GM12864 (cell line): ENCODE data around the gene ZFHX3.
A peak's percentile ranks its signal among the peaks of the same experiment; 100 is the strongest.

Experiments
- DNase-seq: peaks from one replicate; pipeline ENCODE4 v3.0.0-alpha.2; 2011; ENCODE audit warnings: low read depth
- H3K4me3 ChIP-seq: 2 replicates; pipeline ENCODE4 v1.5.1; 2011; ENCODE audit warnings: mild to moderate bottlenecking, low read depth, low read length, control low read depth
- TF ChIP-seq, protein P1 (sequence below): IDR thresholded peaks from 2 replicates; pipeline ENCODE4 v1.5.1; 2011; ENCODE audit warnings: low read depth, mild to moderate bottlenecking, moderate library complexity, low read length, control low read depth, inconsistent platforms; ENCODE audit errors: missing control alignments

Gene ZFHX3

DNA sequence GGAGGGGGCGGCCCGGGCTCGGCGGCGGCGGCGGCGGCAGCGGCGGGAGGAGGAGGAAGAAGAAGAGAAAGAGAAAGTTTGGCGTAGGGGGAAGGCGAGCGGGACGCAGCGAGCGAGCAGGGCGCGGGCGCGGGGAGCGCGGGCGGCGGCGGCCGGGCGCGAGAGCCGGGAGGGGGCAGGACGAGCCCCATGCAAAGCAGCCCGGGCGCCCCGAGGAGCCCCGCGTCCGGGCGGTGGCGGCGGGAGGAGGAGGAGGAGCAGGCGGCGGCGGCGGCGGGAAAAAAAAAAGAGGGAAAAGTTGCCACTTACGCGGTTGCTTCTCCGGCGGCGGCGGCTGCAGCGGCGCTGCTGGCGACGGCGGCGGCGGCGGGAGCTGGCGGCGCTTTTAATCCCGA, 10.3 kb upstream of the ZFHX3 start:
- DNase-seq = no peak
- peak overlapping the region; percentile 46 for H3K4me3 ChIP-seq
- TF ChIP-seq, protein P1, sequence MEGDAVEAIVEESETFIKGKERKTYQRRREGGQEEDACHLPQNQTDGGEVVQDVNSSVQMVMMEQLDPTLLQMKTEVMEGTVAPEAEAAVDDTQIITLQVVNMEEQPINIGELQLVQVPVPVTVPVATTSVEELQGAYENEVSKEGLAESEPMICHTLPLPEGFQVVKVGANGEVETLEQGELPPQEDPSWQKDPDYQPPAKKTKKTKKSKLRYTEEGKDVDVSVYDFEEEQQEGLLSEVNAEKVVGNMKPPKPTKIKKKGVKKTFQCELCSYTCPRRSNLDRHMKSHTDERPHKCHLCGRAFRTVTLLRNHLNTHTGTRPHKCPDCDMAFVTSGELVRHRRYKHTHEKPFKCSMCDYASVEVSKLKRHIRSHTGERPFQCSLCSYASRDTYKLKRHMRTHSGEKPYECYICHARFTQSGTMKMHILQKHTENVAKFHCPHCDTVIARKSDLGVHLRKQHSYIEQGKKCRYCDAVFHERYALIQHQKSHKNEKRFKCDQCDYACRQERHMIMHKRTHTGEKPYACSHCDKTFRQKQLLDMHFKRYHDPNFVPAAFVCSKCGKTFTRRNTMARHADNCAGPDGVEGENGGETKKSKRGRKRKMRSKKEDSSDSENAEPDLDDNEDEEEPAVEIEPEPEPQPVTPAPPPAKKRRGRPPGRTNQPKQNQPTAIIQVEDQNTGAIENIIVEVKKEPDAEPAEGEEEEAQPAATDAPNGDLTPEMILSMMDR = no peak

DNA sequence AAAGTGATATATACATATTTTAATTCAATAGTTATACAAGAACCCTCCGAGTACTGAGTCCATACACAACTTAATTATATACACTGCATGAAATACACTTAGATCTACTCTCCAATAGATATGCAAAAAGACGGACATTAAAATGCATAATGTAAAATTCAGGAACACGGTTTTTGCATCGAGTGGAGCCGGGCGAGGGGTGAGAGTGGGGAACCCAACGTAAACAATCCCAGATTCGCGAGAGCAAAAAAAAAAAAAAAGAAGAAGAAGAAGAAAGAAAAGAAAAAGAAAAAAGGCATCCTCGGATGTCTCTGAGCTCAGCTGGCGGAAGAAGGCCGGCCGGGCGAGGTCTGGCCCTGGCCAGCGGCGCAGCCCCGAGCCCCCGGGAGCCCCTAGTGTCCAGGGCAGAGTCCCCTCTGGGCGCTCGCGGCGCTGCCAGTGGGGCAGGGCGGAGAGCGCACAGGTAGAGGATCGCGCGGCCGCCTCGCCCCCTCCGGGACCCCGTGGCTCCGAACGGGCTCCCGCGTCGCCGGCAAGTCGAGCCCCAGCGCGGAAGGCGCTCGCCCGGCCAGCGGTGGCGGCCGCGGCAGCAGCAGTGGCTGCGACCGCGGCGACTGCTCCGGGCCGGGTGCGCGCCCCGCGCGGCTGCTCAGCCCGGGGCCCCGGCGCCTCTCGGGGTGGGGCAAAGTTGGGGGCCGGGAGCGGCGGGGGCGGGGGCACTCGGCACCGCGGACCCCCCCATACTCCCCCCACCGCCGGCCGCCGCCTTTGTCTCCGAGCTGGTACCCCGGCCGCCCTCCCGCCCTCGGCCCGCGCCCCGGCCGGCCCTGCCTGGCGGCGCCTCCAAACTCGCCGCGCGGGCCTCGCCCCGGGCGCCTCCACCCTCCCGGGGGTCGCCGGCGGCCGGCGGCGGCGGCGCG, 9.6 kb upstream of the ZFHX3 start:
- TF ChIP-seq, protein P1 = peak; percentile 32
- H3K4me3 ChIP-seq = peak overlapping the region; percentile 46
- no peak for DNase-seq

DNA sequence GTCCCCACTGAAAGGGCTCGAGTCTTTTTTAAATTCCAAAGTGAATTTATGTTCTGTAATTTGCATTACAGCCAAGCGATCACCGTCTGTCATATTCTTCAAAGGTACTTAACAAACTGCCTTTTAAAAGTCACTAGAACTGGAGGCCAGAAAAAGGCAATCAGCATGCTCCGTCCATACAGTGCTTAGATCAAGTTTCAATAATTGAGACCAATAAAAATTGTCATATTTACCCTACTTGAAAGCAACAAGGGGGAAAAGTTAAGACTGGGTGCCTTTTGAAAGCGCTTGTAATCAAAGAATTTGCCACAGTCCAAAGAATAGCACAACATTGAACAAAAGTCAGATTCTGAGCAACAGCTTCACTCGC, 9.0 kb upstream of the ZFHX3 start:
- no peak overlapping the region; the same call in 1 of the 2 replicates for H3K4me3 ChIP-seq
- no peak for DNase-seq
- TF ChIP-seq, protein P1 = no peak

DNA sequence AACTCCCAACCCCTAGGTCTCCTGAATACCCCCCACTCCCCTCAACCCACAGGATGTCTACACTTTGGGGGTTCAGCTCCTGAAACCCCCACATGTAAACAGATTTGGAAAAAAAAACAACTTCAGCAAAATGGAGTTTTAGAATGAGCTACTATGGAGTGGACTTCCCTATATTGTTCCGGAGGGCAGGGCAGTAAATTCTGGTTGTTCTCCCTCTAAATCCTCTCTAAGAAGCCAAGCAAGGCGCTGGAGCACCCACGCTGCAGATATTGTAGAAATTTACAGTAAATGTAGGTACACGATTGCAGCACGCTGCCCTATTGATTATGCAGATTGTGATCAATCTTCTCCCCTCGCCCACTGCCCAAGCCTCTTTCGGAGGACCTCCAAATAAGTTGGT, 8.5 kb upstream of the ZFHX3 start:
- TF ChIP-seq, protein P1 = no peak
- no peak overlapping the region for H3K4me3 ChIP-seq
- DNase-seq = no peak

DNA sequence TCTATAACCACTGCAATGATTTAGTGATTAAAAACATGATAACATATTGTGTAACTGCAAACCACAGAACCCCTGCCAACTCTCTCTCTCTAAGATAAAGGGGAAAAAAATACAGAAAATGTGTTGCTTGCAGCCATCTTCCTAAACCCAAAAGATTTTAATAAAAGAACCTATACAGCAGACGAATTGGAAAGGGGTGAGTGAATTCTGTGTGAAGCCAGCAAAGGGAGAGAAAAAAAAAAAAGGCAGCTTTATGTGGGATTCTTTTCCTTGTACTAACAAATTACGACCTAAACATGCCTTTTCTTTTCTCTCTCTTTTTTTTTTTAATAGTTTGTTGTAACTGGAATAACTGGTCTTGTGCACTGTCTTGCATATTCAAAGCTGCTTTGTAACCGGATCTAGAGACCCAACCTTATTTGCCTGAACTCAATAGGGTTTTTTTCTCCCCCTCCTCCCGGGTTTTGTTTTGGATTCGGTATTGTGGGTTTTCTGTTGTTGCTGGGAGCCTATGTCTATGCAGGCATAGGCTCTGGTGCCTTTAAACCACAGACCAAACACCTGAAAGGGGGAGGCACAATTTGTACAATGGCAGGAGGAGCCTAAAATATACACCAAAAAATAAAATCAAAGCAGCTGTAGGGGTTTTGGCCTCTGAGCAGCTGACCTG, 7.0 kb upstream of the ZFHX3 start:
- H3K4me3 ChIP-seq = no peak overlapping the region
- no peak for DNase-seq
- TF ChIP-seq, protein P1 = no peak

DNA sequence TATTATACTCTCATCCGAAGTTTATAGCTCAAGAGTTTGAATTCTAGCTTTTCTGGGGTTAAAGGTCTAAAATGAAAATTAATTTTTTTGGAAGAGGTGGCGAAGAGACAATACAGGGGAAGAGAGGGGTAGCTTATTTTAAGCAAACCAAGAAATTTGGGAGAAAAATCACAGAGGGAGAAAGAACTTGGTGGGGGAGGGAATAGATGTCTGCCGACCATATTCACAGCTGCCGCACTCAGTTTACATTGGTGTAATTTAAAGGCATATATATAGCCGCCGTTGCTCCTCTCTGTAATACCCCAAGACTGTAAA, 6.5 kb upstream of the ZFHX3 start:
- TF ChIP-seq, protein P1 = no peak
- H3K4me3 ChIP-seq = no peak overlapping the region
- DNase-seq = no peak
